C4-2B (cell line): ENCODE data around the gene ZCWPW1.

Source experiments
- CTCF ChIP-seq: fragments of 450-650 bp; conservative IDR thresholded peaks from 2 replicates; pipeline ENCODE4 v1.5.1; 2017; ENCODE audit warnings: mild to moderate bottlenecking
- ZFX ChIP-seq: fragments of 450-650 bp; IDR thresholded peaks from 2 replicates; pipeline ENCODE4 v1.6.1; 2017

- TF ChIP-seq CTCF (no peak), ZFX (no peak)
Observed at GRCh38 chr7:100386940-100387339, 41.6 kb downstream of the ZCWPW1 start.
